ENCODE results near the gene ZCRB1.

DNA sequence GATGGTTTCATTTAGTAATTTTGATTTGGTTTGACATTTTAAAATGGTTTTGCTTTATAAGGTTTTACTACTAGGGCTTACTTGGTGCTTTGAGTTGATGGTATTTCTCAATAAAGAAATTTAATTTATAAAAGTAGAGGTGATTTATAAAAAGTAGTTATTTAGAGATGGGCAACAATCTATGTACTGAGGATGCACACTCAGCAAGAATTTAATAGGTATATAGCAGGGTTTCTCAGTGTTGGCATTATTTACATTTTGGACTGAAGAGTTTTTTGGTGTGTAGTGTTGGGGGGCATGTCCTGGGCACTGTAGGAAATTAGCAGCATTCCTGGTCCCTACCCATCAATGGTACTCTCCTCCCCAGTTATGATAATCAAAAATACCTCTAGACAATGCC lies 47.8 kb upstream of the ZCRB1 start:
- TF ChIP-seq POLR2A (IDR thresholded peaks at IDR 0.05) (no peak), CTCF (IDR thresholded peaks at IDR 0.05) (no peak)
